Colon (tissue), 2 donors: ENCODE data around the gene GPR158.

Source experiments
- FAIRE-seq: peaks from 2 replicates; lab custom pipeline; 2012; peaks lifted over from hg19 to GRCh38; lab: Jason Lieb, UNC
- donor health status: control.
- donor health status: control.

The GPR158 gene

DNA sequence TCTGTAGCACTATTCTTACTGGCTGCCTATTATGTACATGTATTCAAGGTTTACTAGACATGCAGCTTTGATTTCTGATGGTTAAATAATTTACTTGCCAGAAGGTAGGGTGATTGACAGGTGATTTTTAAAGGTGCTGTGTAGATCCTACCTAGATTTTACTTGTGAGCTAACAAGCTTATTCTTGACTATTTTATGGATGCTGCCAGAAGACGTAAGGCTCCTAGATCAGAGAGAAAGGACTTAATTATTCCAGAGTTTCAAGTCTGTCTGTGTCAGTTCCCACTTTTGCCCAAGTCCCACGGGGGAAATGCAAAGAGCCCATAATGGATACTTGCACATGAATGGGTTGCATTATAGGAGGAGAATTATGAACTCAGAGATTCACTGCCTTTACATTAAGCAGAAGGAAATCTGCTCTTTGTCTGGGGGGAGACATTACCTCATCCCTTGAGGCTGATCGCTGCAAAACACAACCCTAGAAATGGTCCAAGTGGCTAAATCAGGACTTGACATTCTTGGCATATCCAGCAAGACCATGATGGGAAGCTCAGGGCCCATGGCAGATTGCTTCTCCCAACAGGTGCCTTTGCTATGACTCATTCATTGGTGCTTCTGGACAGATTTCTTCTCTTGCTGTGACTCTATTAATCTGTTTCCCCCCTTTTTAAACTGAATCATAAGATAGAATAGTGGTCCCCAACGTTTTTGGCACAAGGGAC, 32.1 kb downstream of the GPR158 start:
- no peak for FAIRE-seq

DNA sequence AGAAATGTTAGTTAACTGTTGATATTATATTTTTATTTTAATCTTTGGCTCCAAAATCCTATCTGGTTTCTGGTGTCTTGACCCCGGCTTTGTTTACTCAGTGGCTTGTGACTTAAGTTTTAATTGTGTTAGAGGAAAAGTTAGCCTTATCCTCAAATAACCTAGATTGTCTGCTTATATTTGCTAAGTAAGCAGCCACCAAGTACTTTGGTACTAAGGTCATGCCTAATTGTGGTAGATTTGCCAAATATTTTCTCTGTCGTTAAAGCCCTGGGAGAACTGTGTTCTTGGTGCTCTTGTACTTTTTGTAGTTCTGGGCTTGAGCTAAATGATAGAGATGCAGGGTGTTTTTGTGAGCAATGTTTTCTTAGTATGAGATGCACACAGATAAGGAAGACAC, 34.8 kb downstream of the GPR158 start:
- FAIRE-seq: no peak

DNA sequence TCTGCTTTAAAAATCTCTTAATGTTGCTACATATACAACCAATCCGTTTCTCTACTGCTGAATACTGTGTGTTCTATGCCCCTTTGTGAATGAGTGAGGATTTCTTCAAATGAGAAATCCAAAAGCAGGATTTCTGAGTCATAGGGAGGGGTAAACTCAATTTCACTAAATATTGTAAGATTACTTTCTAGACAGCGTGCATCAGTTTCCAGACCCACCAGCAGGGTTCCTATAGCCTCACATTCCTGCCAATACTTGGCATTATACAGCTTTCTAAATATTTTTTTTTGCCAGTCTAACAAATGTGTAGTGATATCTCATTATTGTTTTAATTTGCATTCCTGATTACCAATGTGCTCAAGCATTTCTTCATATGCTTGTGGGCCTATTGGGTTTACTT, 35.5 kb downstream of the GPR158 start:
- FAIRE-seq: no peak

DNA sequence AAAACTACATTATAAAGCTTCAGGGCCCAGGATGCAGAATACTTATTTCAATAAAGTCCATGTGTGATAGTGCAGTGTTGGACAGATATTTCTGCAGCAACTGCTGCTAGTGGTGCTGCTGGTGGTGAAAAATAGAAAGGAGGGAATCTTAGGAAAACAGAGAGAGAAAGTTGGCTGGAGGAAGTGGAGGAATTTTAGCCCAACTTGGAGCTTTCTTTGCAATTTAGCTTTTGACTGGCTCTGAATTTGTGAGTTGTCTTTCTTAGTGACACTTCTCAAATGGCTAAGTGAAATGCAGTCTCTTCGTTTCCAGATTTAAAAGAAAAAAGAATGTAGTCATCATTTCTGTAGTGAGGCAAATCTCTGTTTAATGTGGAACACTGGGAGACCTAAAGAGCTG, 45.4 kb downstream of the GPR158 start:
- no peak for FAIRE-seq

DNA sequence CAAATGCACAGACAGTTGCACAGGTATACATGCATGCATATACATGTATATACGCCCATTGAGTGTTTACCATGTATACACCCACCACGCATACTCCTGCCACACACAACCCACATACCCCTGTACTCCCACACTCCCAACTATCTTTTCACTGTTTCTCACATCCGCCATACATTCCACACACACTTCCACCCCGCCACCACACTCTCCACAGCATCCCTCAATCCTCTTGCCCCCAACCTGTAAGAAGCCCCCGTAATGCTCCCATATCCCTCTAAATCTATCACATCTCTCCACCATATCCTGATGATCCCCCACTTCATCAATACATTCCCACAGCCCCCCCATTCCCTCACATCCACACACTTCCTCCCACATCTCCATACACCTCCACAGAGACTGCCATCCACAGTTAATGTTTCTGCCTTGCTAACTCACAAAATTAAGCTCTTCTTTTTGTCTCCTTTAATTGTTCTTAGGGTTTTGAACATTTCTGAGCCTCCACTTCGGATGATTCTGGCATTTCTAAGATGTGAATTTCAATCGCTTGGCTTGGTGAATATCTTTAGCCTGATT, 47.4 kb downstream of the GPR158 start:
- FAIRE-seq: no peak

DNA sequence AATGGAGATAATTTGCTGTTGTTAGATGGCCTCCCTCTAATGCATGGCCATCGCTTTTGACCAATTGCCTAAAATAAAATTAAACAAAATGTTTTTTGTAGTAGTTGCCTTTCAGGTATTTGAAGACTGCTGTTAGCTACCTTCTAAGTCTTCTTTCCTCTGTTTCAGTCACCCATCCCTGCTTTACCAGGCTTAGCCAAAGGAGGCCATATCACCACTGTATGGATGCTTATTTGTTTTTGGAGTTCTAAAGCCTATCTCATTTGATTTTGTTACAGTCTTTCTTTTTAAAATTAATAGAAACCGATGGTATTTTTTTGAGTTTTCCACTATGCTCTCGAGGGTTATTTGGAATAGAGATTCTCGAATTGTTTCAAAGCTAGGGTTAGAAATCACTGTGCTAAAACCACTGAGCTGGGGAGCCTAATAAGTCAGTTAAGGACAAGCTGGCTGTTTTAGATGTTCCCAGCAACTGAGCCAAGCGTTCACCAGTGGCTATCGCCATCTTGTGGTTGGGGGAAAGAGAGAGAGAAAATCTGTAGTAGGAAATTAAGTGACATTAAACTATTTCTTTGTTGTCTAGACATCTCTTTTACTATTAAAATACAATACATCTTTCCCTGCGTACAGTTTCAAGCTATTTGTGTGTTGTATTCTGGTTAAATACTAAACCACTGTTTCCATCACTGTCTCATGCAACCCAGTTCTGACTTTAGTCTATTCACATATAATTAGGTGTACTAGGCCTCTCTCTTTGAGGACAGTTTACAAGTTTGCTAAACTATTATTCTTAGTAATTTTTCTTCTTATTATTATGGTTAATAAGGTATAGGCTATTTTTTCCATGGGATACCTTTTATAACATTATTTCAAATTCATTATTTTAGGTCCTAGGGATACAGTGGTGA, 52.2 kb downstream of the GPR158 start:
- no peak for FAIRE-seq

DNA sequence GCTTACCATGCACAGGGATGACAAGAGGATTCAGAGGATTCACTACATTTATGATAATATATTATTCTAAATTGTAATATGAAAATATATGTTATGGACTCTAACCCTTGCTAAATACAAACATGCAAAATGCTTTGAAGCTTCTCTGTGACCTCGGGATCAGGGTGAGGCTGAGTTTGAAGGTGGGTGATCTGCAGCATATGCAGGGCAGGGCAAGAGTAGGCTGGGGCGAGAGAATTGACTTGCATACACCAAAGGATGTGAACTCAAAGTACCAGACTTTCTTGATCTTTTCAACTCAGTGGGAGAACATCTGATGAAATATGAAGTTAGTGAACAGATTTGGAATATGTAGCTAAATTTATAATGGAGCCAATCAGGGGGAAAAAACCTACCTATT, 57.0 kb downstream of the GPR158 start:
- FAIRE-seq: no peak

DNA sequence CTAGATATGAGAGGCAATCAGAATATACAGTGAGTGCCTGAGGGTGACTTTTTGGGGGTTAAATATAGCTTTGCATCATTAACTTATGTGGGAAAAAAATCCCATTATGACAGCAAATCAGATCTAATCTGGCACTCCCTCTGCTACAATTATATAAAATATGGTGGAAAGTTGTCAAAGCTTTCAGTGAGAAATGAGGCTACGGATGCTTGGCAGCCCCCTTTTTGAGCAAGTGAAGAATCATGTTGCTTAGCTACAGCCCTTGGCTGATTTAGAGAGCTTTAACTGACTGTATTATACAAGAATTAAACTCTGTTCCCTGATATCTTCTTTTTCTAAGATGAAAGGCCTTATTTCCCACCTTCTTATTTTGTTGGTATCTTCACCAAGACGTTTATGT, 57.4 kb downstream of the GPR158 start:
- FAIRE-seq: no peak

DNA sequence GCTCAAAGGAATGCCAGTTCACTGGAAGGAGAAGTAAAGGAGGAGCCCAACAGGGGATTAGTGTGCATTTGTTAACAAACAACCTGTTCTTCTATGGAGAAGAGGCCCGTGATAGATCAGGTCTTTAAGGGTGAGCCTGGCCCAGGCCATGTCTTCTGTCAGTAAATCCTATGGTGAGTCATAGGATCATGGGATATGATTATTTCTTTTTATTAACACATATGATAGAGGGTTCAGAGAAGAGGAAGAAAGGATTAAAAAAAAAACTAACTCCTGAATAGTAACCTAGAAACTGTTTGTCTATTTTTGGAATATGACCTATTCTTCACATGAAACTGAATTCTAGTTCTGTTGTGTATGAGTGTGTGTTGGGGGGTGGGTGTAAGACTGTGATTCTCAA, 70.4 kb downstream of the GPR158 start:
- FAIRE-seq: no peak

DNA sequence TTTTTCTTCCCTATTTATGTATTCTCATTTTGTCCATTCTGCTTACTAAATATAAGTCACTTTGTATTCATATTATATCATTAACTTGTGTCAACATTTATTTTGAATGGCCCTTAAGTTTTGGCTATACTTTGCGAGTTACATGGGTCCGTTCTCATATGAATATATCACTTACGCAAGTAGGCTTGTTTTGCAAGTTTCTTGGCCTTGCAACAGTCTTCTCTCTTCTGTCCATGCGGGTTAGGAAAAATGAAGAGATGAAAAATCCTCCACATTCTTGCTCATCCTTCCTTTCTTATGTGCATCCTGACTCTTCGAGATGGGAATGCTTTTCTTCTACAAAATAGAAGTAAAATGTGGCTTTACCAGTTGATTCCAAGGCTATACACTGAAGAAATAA, 82.8 kb downstream of the GPR158 start:
- no peak for FAIRE-seq

DNA sequence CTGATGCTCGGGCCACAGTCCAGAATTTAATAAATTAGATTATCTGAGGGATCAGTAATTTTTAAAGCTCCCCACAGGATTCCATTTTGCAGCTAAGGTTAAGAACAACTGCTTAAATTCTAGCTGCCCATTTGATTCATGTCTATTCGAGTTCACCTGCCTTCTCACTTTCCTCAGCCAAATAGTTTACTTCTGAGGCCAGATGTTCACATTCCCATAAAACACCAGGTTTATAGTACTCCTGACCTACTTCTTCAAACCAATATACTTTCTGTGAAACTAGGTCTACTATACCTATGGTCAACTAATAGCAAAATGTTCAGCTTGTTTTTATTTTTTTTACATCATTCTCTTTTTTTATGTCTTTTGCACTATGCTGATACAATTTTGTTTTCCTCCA, 86.3 kb downstream of the GPR158 start:
- FAIRE-seq: no peak

DNA sequence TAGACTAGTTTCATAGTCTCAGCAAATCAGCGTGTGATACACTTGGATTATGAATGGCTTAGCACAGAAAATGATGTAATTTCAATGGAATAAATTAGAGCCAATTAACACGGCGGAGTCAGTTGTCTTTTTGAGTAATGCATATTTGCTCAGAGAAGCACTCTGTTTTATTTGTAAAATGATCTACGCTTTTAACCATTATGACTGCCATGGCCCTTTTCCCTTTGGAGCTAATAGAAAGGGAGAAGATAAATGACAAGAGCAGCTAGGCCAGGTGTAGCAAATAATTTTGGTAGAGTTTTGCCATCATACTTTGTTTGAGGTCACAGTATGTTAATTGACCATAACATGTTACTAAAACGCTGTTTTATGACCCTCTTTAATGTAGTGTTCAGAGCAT, 86.8 kb downstream of the GPR158 start:
- no peak for FAIRE-seq

DNA sequence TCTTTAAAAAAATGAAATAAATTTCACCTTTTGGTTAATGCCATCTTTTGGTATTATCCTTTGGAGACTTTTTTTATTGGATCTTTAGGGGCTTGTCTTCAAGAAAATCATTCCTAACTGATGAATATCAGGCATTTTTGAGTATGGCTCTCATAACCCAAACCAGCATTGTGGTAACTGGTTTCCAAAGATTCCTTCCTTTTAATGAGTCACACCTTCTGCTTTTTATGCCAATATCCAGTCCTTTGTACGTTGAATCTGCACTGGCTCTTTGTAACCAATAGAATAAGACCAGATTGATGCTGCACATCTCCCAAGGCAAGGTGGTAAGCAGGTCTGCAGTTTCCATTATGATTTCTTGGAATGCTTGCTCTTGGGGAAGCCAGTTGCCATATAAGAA, 89.1 kb downstream of the GPR158 start:
- FAIRE-seq: no peak

DNA sequence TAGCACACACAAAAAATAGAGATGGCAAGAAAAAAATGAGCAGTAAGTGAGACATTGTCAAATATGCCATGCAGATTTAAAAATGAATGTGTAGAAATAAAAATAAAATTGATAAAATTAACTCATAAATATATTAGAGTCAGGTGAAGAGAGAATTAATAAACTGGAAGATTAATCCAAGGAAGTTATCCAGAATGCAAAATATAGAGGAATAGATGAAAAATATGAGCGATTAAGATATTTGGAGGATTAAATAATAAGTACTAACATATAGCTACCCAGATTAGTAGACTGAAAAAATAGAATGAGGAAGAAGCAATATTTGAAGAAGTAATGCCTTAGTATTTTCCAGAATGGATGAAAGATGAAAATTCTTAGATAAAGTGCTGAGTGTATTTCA, 103.4 kb downstream of the GPR158 start:
- no peak for FAIRE-seq

DNA sequence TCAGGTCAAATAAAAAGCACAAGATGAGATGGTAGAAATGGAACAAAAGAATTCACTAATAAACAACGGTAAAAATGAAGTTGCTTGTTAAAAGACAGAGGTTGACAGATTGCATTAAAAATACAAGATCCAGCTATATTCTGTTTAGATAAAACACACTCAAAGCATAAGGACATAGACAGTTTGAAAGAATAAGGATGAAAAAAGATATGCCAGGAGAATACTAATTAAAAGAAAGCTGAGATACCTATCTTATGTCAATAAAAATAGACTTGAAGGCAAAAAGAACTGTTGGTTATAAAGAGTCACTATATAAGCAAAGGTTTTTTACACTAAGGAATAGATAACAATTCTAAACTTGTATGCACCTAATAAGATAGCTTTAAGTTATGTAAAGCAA, 105.3 kb downstream of the GPR158 start:
- no peak for FAIRE-seq

DNA sequence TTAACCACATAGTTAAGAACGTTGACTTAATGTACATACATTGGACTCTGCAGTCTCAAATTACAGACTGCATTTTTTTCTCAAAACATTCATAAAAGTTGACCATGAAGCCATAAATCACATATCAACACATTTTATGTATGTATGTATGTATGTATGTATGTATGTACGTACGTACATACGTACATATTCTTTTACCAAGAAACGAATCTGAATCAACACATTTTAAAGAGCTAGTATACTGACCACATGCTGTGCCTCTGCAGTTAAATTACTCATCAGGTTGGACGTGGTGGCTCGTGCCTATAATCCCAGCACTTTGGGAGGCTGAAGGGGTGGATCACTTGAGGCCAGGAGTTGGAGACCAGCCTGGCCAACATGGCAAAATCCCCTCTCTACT, 105.8 kb downstream of the GPR158 start:
- no peak for FAIRE-seq

DNA sequence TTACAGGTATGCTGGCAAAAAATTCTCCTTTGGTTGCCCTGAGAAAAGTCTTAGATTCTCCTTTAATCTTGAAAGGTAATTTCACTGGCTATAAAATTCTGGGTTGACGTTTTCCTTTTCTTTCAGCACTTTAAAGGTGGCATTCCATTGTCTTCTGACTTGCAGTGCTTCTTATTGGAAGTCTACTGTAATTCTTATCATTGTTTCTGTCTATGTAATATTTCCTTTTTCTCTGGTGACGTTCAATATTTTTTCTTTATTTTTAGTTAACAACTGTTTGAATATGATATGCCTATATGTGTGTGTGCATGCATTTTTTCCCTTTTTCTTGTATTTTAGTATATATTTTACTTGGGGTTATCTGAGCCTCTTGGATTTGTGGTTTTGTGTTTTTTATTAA, 111.0 kb downstream of the GPR158 start:
- no peak for FAIRE-seq

DNA sequence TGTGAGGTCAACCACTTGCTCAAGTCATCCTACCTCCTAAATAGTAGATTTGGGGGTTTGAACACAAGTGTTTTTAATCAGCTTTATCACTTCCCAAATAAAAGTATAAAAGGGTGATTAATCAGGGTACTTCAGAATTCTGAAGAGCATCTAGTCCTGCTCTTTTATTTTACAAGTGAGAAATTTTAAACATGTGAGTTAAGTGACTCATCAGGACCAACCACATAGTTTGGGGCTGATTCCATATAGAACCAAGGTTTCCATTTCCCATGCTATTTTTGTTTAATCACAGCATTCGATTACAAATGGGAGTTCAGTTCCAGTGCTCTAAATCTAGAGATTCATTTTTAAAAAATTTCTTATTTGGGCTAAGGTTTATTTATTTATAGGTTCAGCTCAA, 113.4 kb downstream of the GPR158 start:
- FAIRE-seq: no peak

DNA sequence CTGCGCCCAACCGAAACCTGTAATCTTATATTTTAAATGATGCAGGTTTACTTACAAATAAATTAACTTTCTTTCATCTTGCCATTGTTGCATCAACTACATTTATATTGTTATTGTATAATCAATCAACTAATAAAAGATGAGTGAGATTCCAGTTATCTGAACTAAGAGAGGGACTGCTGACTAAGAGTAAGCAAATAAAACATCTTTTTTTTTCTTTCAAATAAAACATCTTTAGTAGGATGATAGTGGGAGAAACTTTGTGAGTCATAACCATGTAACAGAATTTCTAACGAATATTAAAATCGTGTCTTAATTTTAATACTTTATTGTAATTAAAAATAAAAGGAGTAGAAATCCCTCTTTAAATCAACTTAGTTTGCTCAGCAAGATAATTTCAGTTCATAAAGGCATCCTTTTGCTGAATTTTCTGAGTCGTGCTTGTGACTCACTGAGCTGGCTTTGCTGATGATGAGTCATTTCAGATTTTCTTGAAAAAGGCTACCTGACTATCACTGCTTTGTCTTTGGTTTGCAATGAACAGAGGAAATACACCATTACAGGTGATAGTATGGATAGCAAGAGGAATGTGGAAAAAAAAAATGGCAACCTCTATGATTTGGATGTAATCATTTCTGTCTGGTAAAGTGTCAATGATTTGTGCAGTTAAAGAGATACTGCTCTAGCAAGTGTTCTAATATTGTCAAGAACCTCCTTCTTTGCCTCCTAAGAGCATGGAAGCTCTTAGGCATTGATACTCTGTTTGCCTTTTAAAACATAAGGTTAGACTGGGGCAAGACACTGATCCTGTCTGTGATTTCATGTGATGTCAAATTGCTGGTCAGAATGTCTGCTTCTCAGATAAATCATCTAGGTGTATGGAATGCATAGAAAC, 119.5 kb downstream of the GPR158 start:
- no peak for FAIRE-seq

DNA sequence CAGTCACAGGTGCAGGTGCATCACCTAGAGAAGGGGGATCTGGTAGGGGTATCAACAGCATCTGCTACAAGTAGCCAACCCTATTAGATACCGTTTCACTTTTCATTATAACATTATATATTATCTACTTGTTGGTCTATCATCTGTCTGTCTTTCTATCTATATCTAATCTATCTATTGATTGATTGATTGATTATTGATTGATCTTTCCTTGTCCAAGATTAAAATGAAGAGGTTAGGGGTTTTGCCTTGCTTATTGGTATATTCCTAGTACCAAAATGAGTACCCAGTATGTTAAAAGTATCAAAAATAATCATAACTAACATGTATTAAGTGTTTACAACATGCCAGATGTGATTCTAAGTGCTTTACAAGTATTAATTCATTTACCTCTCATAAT, 121.5 kb downstream of the GPR158 start:
- FAIRE-seq: no peak

DNA sequence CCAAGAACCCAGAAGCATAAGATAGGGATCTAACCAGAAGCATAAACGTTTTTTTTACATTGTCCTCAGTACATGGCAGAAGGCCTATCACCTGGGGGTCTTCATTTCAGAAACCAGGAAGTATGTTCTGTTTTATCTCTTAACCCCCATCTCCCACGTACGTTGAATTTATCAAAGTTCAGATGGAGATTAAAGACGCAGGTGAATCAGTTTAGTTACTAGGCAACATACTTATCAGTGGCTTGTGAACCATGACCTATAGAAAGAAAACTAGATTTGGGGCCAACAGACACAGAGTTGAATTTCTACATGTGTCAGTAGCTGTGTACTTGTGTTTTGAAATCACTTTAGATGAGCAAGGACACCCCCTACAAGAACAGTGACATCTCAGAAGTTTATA, 122.7 kb downstream of the GPR158 start:
- no peak for FAIRE-seq

DNA sequence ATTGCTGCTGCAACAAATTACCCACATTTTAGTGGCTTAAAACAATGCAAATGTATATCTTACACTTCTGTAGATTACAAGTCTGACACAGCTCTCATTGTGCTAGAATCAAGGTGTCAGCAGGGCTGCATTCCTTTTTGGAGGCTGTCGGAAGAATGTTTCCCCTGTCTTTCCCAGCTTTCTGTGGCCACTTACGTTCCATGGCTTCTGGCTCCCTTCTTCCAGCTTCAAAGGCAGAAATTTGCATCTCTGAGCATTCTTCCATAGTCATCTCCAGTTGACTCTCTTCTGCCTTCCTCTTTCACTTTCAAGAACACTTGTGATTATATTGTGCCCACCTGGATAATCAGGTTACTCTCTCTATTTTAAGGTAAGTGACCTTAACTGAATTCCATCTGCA, 125.3 kb downstream of the GPR158 start:
- no peak for FAIRE-seq
